ENCODE measurements around the gene SREBF2. TPM values are rescaled to one million over a fixed set of nuclear protein-coding genes. Genes with fewer than 3 reads are reported as not detected.

The SREBF2 gene
- total and polyA plus RNA-seq, 2 of the 13 experiments (the other 11 are each of a cell fraction or from before 2014, with no cell fraction given) = 53.8 to 72.6 TPM

GRCh38 chr22:41927813-41928212 lies 94.9 kb downstream of the SREBF2 start (continued):
- TF ChIP-seq TERF1 (CRISPR knock-in tag; IDR thresholded peaks at IDR 0.05) (no peak), SKI (IDR thresholded peaks at IDR 0.05; ENCODE audit: partially characterized antibody) (no peak), FOXJ3 (CRISPR knock-in tag; IDR thresholded peaks at IDR 0.05; ENCODE audit: borderline replicate concordance) (no peak), ZNF557 (CRISPR knock-in tag; IDR thresholded peaks at IDR 0.05) (no peak), MNT (IDR thresholded peaks at IDR 0.05) (no peak), MTF2 (CRISPR knock-in tag; IDR thresholded peaks at IDR 0.05; ENCODE audit: borderline replicate concordance) (no peak), CBFB (CRISPR knock-in tag; IDR thresholded peaks at IDR 0.05) (no peak), HOXA5 (CRISPR knock-in tag; IDR thresholded peaks at IDR 0.05) (no peak), PRMT3 (CRISPR knock-in tag; IDR thresholded peaks at IDR 0.05; ENCODE audit: borderline replicate concordance, low read depth) (no peak), ZNF484 (CRISPR knock-in tag; IDR thresholded peaks at IDR 0.05; ENCODE audit: borderline replicate concordance, low read depth) (no peak), GTF2F1 (IDR thresholded peaks at IDR 0.05; ENCODE audit: low read length) (no peak), ZBTB43 (CRISPR knock-in tag; conservative IDR thresholded peaks at IDR 0.05) (no peak), ZC3H4 (CRISPR knock-in tag; IDR thresholded peaks at IDR 0.05; ENCODE audit: borderline replicate concordance) (no peak), CREB1 (IDR thresholded peaks at IDR 0.05) (no peak), CREB1 (CRISPR knock-in tag; IDR thresholded peaks at IDR 0.05) (no peak), JUN (CRISPR knock-in tag; IDR thresholded peaks at IDR 0.05) (no peak), ZNF746 (CRISPR knock-in tag; IDR thresholded peaks at IDR 0.05) (peak; percentile 50; the same call in 1 of the 2 replicates), JDP2 (CRISPR knock-in tag; IDR thresholded peaks at IDR 0.05; ENCODE audit: borderline replicate concordance) (no peak), THYN1 (CRISPR knock-in tag; IDR thresholded peaks at IDR 0.05; ENCODE audit: borderline replicate concordance, low read depth) (no peak), TMF1 (CRISPR knock-in tag; IDR thresholded peaks at IDR 0.05; ENCODE audit: low read depth) (no peak), ZNF580 (CRISPR knock-in tag; IDR thresholded peaks at IDR 0.05; ENCODE audit: borderline replicate concordance, low read depth) (no peak), ZNF225 (CRISPR knock-in tag; IDR thresholded peaks at IDR 0.05) (no peak), ZNF235 (CRISPR knock-in tag; IDR thresholded peaks at IDR 0.05; ENCODE audit: borderline replicate concordance) (no peak), KDM2A (CRISPR knock-in tag; IDR thresholded peaks at IDR 0.05; ENCODE audit: borderline replicate concordance, low read depth) (0 out of 2 replicates have a peak, but pooled peaks have one; percentile 26), ZNF607 (CRISPR knock-in tag; IDR thresholded peaks at IDR 0.05; ENCODE audit: borderline replicate concordance) (no peak)

All from HepG2 (cell line).